DND-41 (cell line): ENCODE measurements around the gene RFTN1.

Experiments used
- CTCF ChIP-seq: IDR thresholded peaks from 2 replicates; pipeline ENCODE4 v1.5.1; 2012; ENCODE audit warnings: borderline replicate concordance, low read length, moderate library complexity, mild to moderate bottlenecking; ENCODE audit not compliant: poor library complexity, severe bottlenecking; ENCODE audit errors: extremely low read depth
- EZH2 ChIP-seq: IDR thresholded peaks from 3 replicates; pipeline ENCODE4 v1.6.1; 2012; ENCODE audit warnings: borderline replicate concordance, low read depth, mild to moderate bottlenecking, moderate library complexity, low read length, inconsistent platforms; ENCODE audit not compliant: severe bottlenecking

GRCh38 chr3:16464511-16465148 lies 48.9 kb downstream of the RFTN1 start:
- TF ChIP-seq CTCF (no peak), EZH2 (no peak)
